MM.1S (cell line): ENCODE measurements around the gene HBM.

Source experiments
- DNase-seq: peaks from one replicate; pipeline ENCODE4 v3.0.0-alpha.2; 2015
- H2AFZ ChIP-seq: fragments of 300-600 bp; sonication (generic); 2 replicates; pipeline ENCODE4 v1.6.0; 2016; ENCODE audit warnings: antibody characterized with exemption, low read length
- H3F3A ChIP-seq: fragments of 300-600 bp; sonication (generic); 2 replicates; pipeline ENCODE4 v1.6.1; 2016; ENCODE audit warnings: mild to moderate bottlenecking, antibody characterized with exemption, low read length, moderate library complexity, mixed read lengths; ENCODE audit not compliant: insufficient read depth
- H3K27ac ChIP-seq: fragments of 300-600 bp; sonication (generic); 2 replicates; pipeline ENCODE4 v1.5.1; 2016; ENCODE audit warnings: mild to moderate bottlenecking, low read length
- H3K27me3 ChIP-seq: fragments of 300-600 bp; sonication (generic); replicated peaks from 2 replicates; pipeline ENCODE4 v1.6.0; 2016; ENCODE audit warnings: low read length; ENCODE audit not compliant: insufficient read depth
- H3K36me3 ChIP-seq: fragments of 300-600 bp; sonication (generic); replicated peaks from 2 replicates; pipeline ENCODE4 v1.6.1; 2016; ENCODE audit warnings: mild to moderate bottlenecking, low read length, mixed read lengths; ENCODE audit not compliant: insufficient read depth
- H3K4me1 ChIP-seq: fragments of 300-600 bp; sonication (generic); 2 replicates; pipeline ENCODE4 v1.6.1; 2016; ENCODE audit warnings: low read length, mixed read lengths
- H3K4me2 ChIP-seq: fragments of 300-600 bp; sonication (generic); 2 replicates; pipeline ENCODE4 v1.6.0; 2016; ENCODE audit warnings: low read depth, low read length
- H3K4me3 ChIP-seq: fragments of 300-600 bp; sonication (generic); 2 replicates; pipeline ENCODE4 v1.5.1; 2016; ENCODE audit warnings: low read length, mixed read lengths
- H3K79me2 ChIP-seq: fragments of 300-600 bp; sonication (generic); 2 replicates; pipeline ENCODE4 v1.6.1; 2016; ENCODE audit warnings: mixed run types, low read length, mixed read lengths
- H3K9ac ChIP-seq: fragments of 300-600 bp; sonication (generic); 2 replicates; pipeline ENCODE4 v1.6.1; 2016; ENCODE audit warnings: low read length, mixed read lengths
- H3K9me2 ChIP-seq: fragments of 300-600 bp; sonication (generic); replicated peaks from 2 replicates; pipeline ENCODE4 v1.6.1; 2016; ENCODE audit warnings: mild to moderate bottlenecking, low read length, mixed read lengths; ENCODE audit not compliant: insufficient read depth
- H3K9me3 ChIP-seq: fragments of 300-600 bp; sonication (generic); replicated peaks from 2 replicates; pipeline ENCODE4 v1.6.1; 2016; ENCODE audit warnings: mild to moderate bottlenecking, low read length, mixed read lengths; ENCODE audit not compliant: insufficient read depth
- H4K20me1 ChIP-seq: fragments of 300-600 bp; sonication (generic); 2 replicates; pipeline ENCODE4 v1.6.1; 2016; ENCODE audit warnings: mild to moderate bottlenecking, low read length, moderate library complexity, mixed read lengths; ENCODE audit not compliant: insufficient read depth
- EZH2 ChIP-seq: fragments of 300-600 bp; sonication (generic); optimal IDR thresholded peaks from 2 replicates; pipeline ENCODE3; 2017; ENCODE audit warnings: low read depth, mild to moderate bottlenecking, antibody characterized with exemption, low read length, mixed read lengths
- EZH2phosphoT487 ChIP-seq: fragments of 300-600 bp; sonication (generic); IDR thresholded peaks from 2 replicates; pipeline ENCODE4 v1.6.1; 2018; ENCODE audit warnings: antibody characterized with exemption, low read length
- TF ChIP-seq, protein P1 (sequence below): fragments of 300-600 bp; sonication (generic); IDR thresholded peaks from 2 replicates; pipeline ENCODE4 v1.5.1; 2016; ENCODE audit warnings: antibody characterized with exemption, low read length, mixed read lengths

HBM gene

DNA sequence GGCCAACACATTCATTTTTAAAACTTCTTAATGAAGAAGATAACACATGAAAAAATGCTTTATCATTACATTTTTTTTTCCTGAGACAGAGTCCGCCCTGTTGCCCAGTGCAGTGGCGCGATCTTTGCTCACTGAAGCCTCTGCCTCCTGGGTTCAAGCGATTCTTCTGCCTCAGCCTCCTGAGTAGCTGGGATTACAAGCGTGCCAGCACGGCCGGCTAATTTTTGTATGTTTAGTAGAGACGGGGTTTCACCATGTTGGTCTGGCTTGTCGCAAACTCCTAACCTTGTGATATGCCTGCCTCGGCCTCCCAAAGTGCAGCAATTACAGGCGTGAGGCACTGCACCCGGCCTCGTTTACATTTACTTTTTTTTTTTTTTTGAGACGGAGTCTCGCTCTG lies 27.7 kb downstream of the HBM start:
- no peaks in the 10 kb centered on the region for H3K9me3 ChIP-seq
- peaks cover 3% of the 10 kb centered on the region; the same call in 1 of the 2 replicates for H3K79me2 ChIP-seq
- H3K9me2 ChIP-seq: no peaks in the 10 kb centered on the region
- H3K27me3 ChIP-seq: no peaks in the 10 kb centered on the region
- no peaks in the 10 kb centered on the region for H3K36me3 ChIP-seq
- no peaks in the 10 kb centered on the region for H3K4me1 ChIP-seq
- no peaks in the 10 kb centered on the region for H3F3A ChIP-seq
- H2AFZ ChIP-seq: no peak overlapping the region
- no peaks in the 10 kb centered on the region for H4K20me1 ChIP-seq
- DNase-seq: no peak
- no peak overlapping the region for H3K4me3 ChIP-seq
- no peak for TF ChIP-seq EZH2phosphoT487
- no peak for TF ChIP-seq EZH2
- TF ChIP-seq, protein P1, sequence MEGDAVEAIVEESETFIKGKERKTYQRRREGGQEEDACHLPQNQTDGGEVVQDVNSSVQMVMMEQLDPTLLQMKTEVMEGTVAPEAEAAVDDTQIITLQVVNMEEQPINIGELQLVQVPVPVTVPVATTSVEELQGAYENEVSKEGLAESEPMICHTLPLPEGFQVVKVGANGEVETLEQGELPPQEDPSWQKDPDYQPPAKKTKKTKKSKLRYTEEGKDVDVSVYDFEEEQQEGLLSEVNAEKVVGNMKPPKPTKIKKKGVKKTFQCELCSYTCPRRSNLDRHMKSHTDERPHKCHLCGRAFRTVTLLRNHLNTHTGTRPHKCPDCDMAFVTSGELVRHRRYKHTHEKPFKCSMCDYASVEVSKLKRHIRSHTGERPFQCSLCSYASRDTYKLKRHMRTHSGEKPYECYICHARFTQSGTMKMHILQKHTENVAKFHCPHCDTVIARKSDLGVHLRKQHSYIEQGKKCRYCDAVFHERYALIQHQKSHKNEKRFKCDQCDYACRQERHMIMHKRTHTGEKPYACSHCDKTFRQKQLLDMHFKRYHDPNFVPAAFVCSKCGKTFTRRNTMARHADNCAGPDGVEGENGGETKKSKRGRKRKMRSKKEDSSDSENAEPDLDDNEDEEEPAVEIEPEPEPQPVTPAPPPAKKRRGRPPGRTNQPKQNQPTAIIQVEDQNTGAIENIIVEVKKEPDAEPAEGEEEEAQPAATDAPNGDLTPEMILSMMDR: no peak
- no peak overlapping the region for H3K27ac ChIP-seq
- no peak overlapping the region for H3K4me2 ChIP-seq
- H3K9ac ChIP-seq: no peak overlapping the region

DNA sequence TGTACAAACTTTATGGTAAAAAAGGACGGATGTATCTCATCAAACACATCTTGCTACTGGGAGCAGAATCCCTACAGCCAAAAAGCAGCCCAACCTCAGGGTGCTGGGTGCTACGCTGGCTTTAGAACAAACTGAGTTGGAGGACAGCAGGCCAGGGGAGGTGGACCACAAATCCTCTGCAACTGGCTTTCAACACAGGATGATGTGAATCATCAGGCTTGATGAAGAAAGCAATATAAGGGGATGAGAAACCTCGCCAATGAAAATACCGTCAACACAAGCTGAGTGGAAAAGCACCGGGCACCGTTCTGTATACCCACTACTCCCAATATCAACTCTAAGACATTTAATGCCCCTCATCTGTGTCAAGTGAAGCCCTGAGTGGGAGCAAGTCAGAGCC lies 28.7 kb downstream of the HBM start:
- no peaks in the 10 kb centered on the region for H4K20me1 ChIP-seq
- no peaks in the 10 kb centered on the region for H3K4me1 ChIP-seq
- DNase-seq: no peak
- H3K36me3 ChIP-seq: no peaks in the 10 kb centered on the region
- no peak overlapping the region for H2AFZ ChIP-seq
- no peaks in the 10 kb centered on the region for H3K27me3 ChIP-seq
- no peak overlapping the region for H3K9ac ChIP-seq
- H3K79me2 ChIP-seq: peaks cover 3% of the 10 kb centered on the region; the same call in 1 of the 2 replicates
- no peak overlapping the region for H3K27ac ChIP-seq
- H3K4me3 ChIP-seq: no peak overlapping the region
- H3K9me3 ChIP-seq: no peaks in the 10 kb centered on the region
- H3K9me2 ChIP-seq: no peaks in the 10 kb centered on the region
- H3K4me2 ChIP-seq: no peak overlapping the region
- no peaks in the 10 kb centered on the region for H3F3A ChIP-seq
- TF ChIP-seq, protein P1: no peak
- TF ChIP-seq EZH2phosphoT487: no peak
- no peak for TF ChIP-seq EZH2

DNA sequence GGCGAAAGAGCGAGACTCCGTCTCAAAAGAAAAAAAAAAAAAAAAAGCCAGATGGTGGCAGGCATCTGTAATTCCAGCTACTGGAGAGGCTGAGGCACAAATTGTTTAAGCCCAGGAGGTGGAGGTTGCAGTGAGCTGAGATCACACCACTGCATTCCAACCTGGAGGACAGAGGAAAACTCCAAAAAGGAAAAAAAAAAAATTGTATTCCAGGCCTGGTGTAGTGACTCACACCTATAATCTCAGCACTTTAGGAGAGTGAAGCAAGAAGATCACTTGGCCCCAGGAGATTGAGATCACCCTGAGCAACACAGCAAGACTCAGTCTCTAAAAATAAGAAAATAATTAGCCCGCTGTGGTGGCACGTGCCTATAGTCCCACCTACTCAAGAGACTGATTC lies 34.6 kb downstream of the HBM start:
- H3K4me1 ChIP-seq: no peaks in the 10 kb centered on the region
- no peaks in the 10 kb centered on the region for H4K20me1 ChIP-seq
- H3K79me2 ChIP-seq: peaks cover 15% of the 10 kb centered on the region
- H2AFZ ChIP-seq: no peak overlapping the region
- no peak overlapping the region for H3K27ac ChIP-seq
- no peaks in the 10 kb centered on the region for H3K27me3 ChIP-seq
- H3K9me2 ChIP-seq: no peaks in the 10 kb centered on the region
- no peak for DNase-seq
- no peak for TF ChIP-seq EZH2phosphoT487
- TF ChIP-seq, protein P1: no peak
- TF ChIP-seq EZH2: no peak
- H3K9me3 ChIP-seq: no peaks in the 10 kb centered on the region
- H3F3A ChIP-seq: no peaks in the 10 kb centered on the region
- H3K36me3 ChIP-seq: peaks cover 8% of the 10 kb centered on the region
- H3K9ac ChIP-seq: no peak overlapping the region
- no peak overlapping the region for H3K4me2 ChIP-seq
- H3K4me3 ChIP-seq: no peak overlapping the region
